Measurements from ENCODE around the gene DSG4.

Gene DSG4

DNA sequence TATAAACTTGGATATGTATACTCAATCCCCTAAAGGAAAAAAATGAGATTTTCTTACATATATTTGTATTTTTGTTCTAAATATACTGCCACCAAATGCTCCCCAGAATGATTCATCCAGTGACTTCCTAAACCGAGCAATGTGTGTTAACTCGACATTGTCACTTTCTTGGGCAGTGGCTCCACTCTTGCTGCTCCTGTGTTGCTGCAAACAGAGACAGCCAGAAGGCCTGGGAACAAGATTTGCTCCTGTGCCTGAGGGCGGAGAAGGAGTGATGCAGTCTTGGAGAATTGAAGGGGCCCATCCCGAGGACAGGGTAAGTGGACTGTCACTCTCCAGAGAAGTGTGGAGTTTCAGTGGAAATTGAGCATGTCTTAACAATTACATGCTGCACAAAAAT is 32.7 kb downstream of the DSG4 start:
- FAIRE-seq = no peak

DNA sequence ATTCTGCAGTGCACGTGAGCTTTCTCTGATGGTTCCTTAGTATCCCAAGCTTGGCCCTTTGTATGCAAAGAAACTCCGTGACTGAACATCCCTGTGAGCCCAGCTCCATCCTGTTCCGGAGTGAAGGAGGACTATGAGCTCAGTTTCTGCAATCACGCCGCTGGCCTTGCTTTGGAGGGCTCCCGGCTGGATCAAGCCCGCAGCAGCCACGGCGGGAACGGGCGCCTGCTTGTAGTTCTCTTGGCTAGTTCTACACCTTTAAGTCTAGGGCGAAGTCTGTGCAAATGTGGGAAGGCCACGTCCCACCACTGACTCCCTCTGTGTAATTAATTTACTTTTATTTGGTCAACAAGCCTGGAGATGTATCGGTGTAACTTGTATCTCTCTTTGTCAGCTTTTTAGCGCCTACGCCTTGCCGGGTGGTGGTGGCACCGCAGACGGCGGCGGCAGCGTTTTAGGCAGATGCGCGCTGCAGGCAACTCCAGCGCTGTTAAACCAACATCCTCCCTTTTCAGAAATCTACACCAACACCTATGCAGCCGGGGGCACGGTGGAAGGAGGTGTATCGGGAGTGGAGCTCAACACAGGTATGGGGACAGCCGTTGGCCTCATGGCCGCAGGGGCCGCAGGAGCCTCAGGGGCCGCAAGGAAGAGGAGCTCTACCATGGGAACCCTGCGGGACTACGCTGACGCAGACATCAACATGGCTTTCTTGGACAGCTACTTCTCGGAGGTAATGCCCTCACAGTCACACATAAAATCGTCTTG is 34.3 kb downstream of the DSG4 start:
- no peak for FAIRE-seq

GRCh38 chr18:31413137-31413536 is 36.6 kb downstream of the DSG4 start:
- FAIRE-seq = no peak

DNA sequence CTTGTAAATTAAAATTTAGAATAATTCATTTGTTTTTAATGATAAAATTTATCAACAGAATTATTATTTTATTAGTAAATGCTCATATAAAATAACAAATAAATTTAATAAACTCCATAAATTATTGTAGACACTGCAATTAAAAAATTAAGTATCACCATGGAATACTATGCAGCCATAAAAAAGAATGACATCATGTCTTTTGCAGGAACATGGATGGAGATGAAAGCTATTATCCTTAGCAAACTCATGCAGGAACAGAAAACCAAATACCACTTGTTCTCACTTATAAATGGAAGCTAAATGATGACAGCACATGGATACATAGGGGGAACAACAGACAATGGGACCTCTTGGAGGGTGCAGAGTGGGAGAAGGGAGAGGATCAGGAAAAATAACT is 41.3 kb downstream of the DSG4 start:
- no peak for FAIRE-seq

- FAIRE-seq = no peak
Observed at GRCh38 chr18:31419457-31419932, 42.9 kb downstream of the DSG4 start.

- no peak for FAIRE-seq
Observed at GRCh38 chr18:31420032-31420431, 43.5 kb downstream of the DSG4 start.

- no peak for FAIRE-seq
Observed at GRCh38 chr18:31420524-31420923, 43.9 kb downstream of the DSG4 start.

DNA sequence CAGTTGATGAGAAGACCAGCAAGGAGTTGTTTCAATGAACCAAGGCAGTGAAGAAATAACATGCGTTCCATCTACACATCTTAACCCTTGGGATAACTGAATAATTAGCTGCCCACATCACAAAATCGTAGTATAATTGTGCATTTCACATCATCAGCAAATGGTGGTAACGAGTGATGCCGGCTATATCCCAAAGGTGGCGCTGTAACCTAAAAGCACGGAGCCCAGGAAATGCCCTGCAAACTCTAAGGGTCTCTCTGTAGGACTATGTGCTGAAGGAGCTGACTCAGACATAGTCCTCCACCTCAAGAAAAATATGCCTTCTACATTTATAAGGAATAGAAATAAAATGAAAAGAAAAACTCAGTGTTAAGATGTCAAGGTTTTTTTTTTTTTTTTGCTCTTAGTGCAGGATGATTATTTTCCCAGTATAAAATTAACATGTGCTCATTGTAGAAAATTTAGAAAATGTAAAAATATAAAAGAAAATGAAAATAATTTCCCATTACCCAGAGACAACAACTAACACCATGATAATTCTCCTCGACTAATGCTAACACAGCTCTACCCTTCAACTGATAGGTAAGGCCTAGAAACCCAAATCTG is 47.9 kb downstream of the DSG4 start:
- FAIRE-seq = no peak

DNA sequence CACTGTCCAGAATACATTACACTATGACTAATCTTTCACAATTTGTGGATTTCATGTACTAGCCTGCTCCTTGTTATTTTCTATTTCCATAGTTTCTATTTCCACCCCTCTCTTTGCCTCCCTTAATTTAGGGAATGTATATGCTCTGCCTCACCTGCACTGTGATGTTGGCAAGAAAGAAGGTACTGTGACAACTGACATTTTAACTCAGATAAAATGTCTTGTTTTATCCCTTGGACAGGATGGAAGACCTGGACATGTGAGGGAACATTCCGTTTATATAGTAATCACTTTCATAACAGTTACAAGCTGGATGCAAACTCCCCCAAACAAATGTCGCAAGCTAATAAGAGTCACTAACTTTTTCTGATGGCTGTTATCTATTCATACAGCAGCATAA is 49.4 kb downstream of the DSG4 start:
- FAIRE-seq = no peak

- FAIRE-seq = no peak
Observed at GRCh38 chr18:31426871-31427406, 50.4 kb downstream of the DSG4 start.

DNA sequence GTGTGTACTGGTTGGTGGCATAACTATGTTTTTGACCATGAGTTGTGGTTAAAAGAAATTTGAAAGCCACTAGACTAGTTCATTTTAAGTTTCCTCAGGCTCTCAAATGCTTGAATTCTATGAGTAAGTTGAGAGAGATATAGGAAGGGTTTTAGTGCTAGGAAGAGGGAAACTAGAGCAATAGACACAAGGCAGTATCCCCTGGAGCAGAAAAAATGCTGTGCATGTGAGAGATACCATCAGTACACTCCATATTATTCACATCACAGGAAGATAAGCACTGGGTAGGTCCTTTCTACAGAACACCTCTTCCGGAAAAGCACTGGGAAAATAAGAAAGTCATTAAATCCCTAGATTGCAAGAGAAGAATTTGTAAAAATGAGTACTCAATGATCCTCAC is 51.6 kb downstream of the DSG4 start:
- FAIRE-seq = no peak

GRCh38 chr18:31429623-31430022 is 53.0 kb downstream of the DSG4 start:
- no peak for FAIRE-seq

DNA sequence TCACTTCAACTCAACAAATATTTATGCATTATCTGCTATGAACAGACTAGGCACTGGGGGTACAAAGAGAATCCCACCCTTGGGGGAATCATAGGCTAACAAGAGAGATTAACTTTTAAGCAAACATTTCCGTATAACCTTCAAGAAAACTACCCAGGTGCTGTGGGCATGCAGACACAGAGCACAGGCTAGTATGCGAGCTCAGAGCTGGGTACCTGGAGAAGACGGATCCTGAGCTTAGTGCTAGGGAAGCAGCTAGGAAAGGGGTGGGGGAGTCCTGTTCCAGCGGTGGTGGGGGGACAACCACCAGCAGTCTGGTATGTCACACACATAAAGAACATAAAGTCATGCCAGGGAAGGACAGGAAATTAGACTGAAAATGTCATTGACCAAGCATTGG is 53.5 kb downstream of the DSG4 start:
- FAIRE-seq = no peak

DNA sequence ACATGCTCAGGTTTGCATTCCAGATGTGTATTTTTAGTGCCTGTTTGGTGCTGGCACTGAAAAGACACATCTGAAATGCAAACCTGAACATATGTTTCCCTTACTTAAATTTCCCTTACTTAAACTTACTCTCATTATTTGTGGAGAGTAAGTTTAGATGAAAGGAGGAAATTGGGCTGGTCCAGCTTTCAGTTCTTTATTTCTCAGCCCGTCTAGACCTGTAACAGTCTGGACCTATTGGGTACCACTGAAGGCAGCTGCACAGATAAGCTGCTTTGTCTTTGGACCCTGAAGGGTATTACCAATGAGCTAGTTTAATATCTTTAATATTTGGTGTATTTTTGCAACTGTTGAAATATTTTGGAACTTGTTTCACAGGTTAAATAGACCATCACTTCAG is 54.0 kb downstream of the DSG4 start:
- FAIRE-seq = no peak

DNA sequence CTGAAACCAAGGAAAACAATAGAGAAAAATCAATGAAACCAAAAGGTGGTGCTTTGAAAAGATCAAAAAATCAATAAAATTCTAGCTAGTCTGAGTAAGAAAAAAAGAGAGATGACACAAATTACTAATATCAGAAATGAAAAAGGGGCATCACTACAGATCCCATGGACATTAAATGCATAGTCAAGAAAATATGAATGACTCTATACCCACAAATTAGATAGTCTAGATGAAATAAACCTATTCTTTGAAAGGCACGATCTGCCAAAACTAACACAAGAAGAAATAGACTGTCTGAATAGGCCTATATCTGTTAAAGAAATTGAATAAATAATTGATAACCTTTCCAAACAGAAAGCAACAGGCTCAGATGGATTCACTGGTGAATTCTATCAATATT is 55.7 kb downstream of the DSG4 start:
- FAIRE-seq = no peak

DNA sequence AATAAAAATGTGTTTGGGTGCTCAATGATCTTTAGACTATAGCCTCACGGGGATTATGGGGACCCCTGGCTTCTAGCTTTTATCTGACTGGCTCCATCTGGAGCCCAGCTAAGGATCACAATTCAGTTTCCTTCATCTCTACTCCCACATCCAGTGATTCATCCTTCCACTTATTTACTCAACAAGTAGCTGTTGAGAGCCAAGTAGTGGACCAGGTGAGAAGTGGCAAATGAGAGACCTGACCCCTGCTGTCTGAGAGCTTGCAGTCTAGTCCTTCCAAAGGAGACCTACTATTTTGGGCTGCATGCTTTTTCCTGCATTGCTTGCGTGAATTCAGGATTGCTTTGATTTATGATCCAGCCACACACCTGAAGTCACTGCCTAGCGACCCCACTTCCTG is 60.2 kb downstream of the DSG4 start:
- FAIRE-seq = no peak

GRCh38 chr18:31438402-31438801 is 61.8 kb downstream of the DSG4 start:
- FAIRE-seq = no peak

DNA sequence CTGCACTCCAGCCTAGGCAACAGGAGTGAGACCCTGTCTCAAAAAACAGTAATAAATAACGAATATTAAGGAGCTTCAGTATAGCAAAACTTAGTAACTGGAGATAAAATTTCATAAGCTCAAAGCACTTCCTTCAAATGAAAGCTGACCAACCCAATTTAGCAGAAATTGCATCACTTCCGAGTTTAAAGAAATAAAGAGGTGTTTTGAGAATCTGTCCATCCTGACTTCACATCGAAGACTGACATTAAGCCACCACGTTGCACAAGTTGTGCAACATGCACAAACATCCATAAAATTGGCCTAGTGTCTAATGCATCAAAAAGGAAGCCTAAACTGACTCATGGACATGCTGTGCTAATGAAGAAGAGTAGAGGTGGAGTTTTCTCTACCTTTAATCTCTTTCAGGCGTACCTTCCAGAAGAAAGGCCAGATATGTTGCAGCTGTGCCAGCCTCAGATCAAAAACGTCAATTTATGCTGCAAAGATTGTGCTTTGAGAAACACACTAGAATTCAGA is 63.3 kb downstream of the DSG4 start:
- no peak for FAIRE-seq

- FAIRE-seq = no peak
Observed at GRCh38 chr18:31440787-31441186, 64.2 kb downstream of the DSG4 start.

DNA sequence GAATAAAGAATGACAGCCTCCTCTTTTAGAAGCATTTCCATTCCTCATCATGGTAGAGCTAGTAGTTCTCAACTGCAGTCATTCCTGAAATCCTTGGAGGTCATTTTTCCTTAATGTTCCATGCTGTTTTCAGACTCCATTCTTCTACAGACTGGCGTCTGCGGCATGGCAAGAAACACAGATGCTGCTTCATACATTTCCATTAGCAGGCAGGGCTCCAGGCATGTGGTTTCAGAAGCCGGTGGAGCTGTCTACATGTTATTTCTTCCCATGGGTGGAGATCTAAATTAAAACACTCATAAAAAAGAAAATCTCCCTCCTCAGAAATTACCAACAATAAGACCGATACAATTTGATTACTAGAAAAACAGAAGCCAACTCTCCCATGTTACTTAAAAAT is 64.9 kb downstream of the DSG4 start:
- FAIRE-seq = no peak

GRCh38 chr18:31444142-31444541 is 67.6 kb downstream of the DSG4 start:
- no peak for FAIRE-seq

- FAIRE-seq = no peak
Observed at GRCh38 chr18:31445908-31446307, 69.3 kb downstream of the DSG4 start.

- FAIRE-seq = no peak
Observed at GRCh38 chr18:31446854-31447253, 70.3 kb downstream of the DSG4 start.

DNA sequence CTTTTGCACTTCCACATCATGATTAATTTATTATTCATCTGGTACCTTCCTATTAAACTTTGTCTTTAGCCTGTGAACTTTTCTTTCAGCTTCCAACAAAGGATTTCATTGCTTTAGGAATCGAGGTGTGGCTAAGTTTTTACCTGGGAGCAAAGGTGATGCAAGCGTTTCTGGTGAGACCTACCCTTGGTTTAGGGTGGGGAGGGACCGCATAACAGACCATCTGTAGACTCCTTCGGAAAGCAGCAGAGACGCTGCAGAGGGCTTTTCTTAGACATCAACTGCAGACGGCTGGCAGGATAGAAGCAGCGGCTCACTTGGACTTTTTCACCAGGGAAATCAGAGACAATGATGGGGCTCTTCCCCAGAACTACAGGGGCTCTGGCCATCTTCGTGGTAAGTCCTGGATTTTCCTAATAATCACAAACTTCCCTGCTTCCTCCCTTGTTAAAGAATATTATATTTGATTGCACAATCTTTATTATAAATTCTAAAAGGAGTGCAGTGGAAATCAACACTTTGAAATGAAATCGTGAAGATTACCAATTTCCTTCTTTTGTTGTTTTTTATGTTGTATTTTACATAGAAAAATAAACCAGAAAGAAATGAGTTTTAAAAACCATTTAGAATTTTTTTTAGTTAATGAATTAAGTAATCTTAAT is 71.1 kb downstream of the DSG4 start, which contains the start of gene DSG3:
TSS of gene DSG3 (plus strand) at position 212 of the 662 bp plus-strand sequence. CDS start at position 349, 137 bp downstream.
- FAIRE-seq = no peak

Data from colon (tissue), 2 donors.